ACC112 (cell line): ENCODE measurements around the gene RGL3.
"Not testable (repeated sequence)": the region's sequence is repeated elsewhere in the genome, so short reads cannot be mapped to it uniquely, and the experiment has no call there.

Source experiments
- H2AFZ ChIP-seq: fragments of 200-600 bp; sonication (generic); one replicate; pipeline ENCODE4 v1.6.0; 2017; ENCODE audit warnings: antibody characterized with exemption, low read length; ENCODE audit not compliant: unreplicated experiment
- H3K27ac ChIP-seq: fragments of 200-600 bp; sonication (generic); 2 replicates; pipeline ENCODE4 v1.5.1; 2014; ENCODE audit warnings: low read depth, mild to moderate bottlenecking, antibody characterized with exemption, low read length, moderate library complexity
- H3K27me3 ChIP-seq: fragments of 200-600 bp; sonication (generic); 2 replicates; pipeline ENCODE4 v1.6.1; 2014; ENCODE audit warnings: mild to moderate bottlenecking, antibody characterized with exemption, low read length, moderate library complexity, mixed read lengths; ENCODE audit not compliant: insufficient read depth
- H3K36me3 ChIP-seq: fragments of 200-600 bp; sonication (generic); 2 replicates; pipeline ENCODE4 v1.6.1; 2016; ENCODE audit warnings: mild to moderate bottlenecking, antibody characterized with exemption, low read length, moderate library complexity, mixed read lengths; ENCODE audit not compliant: insufficient read depth
- H3K4me1 ChIP-seq: fragments of 200-600 bp; sonication (generic); one replicate; pipeline ENCODE4 v1.6.1; 2016; ENCODE audit warnings: low read length, mixed read lengths; ENCODE audit not compliant: insufficient read depth, unreplicated experiment, control insufficient read depth
- H3K4me3 ChIP-seq: fragments of 200-600 bp; sonication (generic); 2 replicates; pipeline ENCODE4 v1.5.1; 2014; ENCODE audit warnings: mild to moderate bottlenecking, low read depth, low read length
- H3K79me2 ChIP-seq: fragments of 200-600 bp; sonication (generic); one replicate; pipeline ENCODE4 v1.6.0; 2016; ENCODE audit warnings: low read length; ENCODE audit not compliant: control insufficient read depth, unreplicated experiment, insufficient read depth

Gene RGL3

DNA sequence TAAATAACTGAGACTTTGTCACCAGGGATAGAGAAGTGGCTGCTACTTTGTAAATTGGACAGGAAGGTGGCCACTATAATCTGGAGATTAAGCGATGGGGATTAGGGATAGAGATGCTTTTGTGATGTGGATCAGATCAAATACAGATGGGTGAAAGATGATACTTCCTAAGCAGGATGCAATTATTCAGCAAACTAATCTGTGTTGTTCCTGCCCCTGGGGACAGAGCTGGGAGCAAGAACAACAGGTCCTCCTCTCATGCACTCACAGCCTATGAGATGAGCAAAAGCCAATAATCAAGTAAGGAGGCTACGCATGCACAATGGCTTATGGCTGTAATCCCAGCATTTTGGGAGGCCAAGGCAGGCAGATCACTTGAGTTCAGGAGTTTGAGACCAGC lies 4.6 kb downstream of the RGL3 start:
- no peak overlapping the region for H3K27ac ChIP-seq
- 0 out of 2 replicates have a peak, but pooled peaks cover 5% of the 10 kb centered on the region for H3K27me3 ChIP-seq
- H2AFZ ChIP-seq, result no peak overlapping the region
- no peaks in the 10 kb centered on the region for H3K79me2 ChIP-seq
- H3K36me3 ChIP-seq, result no peaks in the 10 kb centered on the region
- H3K4me1 ChIP-seq, result peaks cover 3% of the 10 kb centered on the region
- no peak overlapping the region for H3K4me3 ChIP-seq

DNA sequence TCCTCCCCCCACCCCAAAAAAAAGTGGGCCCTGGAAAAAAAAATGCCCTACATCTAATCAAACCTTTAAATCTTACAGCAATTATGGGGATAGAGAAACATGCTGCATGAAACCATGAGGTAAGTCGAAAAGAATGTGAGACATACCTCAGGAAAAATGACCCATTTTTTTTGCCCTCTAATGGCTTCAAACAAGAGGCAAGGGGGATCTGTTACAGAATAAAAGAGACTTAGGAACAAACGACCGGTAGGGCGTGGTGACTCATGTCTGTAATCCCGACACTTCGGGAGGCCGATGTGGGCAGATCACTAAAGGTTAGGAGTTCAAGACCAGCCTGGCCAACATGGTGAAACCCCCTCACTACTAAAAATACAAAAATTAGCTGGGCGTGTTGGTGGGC lies 8.4 kb downstream of the RGL3 start:
- no peaks in the 10 kb centered on the region for H3K4me1 ChIP-seq
- H2AFZ ChIP-seq, result no peak overlapping the region
- H3K27me3 ChIP-seq, result no peaks in the 10 kb centered on the region
- H3K4me3 ChIP-seq, result no peak overlapping the region
- no peak overlapping the region for H3K27ac ChIP-seq
- no peaks in the 10 kb centered on the region for H3K79me2 ChIP-seq
- no peaks in the 10 kb centered on the region for H3K36me3 ChIP-seq

DNA sequence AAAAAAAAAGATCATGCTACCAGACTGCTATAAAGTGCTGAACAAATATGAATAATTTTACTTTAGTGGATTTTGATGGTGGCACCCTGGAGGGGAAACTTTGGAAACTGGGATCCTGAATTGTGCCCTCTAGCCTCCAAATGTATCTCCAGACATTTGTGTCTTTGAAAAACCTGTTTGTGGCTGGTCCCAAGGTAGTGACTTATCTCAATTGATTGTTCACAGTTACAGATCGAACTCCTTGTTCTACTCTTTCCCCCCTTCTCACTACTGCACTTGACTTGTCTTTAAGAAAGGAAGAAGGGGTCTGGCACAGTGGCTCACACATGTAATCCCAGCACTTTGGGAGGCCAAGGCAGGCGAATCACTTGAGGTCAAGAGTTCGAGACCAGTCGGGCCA lies 10.5 kb downstream of the RGL3 start:
- no peaks in the 10 kb centered on the region for H3K79me2 ChIP-seq
- H3K4me1 ChIP-seq, result no peaks in the 10 kb centered on the region
- no peak overlapping the region for H3K27ac ChIP-seq
- no peaks in the 10 kb centered on the region for H3K27me3 ChIP-seq
- H3K36me3 ChIP-seq, result no peaks in the 10 kb centered on the region
- no peak overlapping the region for H2AFZ ChIP-seq
- H3K4me3 ChIP-seq, result no peak overlapping the region

DNA sequence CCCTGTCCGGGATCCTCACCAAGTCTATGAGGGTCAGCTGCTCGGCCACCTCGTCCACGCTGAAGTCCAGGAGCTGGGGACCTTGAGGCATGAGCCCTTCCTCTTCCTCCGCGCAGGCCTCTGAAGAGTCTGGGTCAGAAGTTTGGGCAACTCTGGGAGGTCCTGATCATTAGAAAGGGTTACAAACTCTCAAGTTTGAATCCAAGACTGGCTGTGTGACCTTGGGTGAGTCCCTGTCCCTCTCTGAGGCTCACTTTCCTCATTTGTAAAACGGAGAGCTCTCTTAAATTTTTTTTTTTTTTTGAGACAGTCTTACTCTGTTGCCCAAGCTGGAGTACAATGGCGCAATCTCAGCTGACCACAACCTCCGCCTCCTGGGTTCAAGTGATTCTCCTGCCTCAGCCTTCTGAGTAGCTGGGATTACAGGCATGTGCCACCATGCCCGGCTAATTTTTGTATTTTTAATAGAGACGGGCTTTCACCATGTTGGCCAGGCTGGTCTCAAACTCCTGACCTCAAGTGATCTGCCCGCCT lies 12.3 kb downstream of the RGL3 start:
- H3K27me3 ChIP-seq, H3K36me3 ChIP-seq, H2AFZ ChIP-seq, H3K79me2 ChIP-seq, H3K4me1 ChIP-seq, H3K27ac ChIP-seq, H3K4me3 ChIP-seq: not testable (repeated sequence)

DNA sequence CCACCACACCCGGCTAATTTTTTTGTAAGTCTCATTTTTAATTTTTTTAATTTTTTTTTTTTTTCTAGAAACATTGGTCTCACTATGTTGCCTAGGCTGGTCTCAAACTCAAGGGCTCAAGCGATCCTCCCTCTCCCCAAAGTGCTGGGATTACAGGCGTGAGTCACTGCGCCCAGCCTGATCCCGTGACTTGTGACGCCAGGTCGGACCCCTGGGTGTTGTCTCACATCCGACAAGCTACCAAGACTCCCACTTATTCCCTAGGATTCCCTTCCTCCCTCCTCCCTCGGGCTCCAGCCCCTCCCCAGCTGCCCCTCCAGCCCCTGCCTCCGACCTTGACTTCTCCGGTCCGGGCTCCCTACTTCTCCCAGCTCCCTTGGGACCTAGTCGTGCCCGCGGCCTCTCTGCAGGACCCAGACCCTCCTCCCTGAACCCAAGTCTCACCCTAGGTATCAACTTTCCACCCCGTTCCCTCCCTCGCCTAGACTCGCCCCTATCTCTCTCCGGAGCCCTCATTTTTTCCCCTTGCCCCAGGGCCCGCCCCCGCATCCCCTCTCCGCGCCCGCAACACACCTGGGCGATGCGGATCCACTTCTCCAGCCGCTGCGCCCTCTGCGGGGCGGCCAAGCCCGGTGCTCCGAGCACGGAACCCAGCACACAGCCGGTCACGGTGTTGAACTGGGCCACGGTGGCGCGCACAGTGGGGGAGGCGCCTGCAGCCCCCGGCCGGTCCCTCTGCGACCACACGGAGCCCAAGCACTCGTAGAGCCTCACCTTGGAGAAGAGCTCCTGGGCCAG lies 13.1 kb downstream of the RGL3 start:
- H3K27ac ChIP-seq, result no peak overlapping the region
- H3K27me3 ChIP-seq, result no peaks in the 10 kb centered on the region
- no peak overlapping the region for H2AFZ ChIP-seq
- no peaks in the 10 kb centered on the region for H3K4me1 ChIP-seq
- H3K4me3 ChIP-seq, result no peak overlapping the region
- no peaks in the 10 kb centered on the region for H3K36me3 ChIP-seq
- no peaks in the 10 kb centered on the region for H3K79me2 ChIP-seq

DNA sequence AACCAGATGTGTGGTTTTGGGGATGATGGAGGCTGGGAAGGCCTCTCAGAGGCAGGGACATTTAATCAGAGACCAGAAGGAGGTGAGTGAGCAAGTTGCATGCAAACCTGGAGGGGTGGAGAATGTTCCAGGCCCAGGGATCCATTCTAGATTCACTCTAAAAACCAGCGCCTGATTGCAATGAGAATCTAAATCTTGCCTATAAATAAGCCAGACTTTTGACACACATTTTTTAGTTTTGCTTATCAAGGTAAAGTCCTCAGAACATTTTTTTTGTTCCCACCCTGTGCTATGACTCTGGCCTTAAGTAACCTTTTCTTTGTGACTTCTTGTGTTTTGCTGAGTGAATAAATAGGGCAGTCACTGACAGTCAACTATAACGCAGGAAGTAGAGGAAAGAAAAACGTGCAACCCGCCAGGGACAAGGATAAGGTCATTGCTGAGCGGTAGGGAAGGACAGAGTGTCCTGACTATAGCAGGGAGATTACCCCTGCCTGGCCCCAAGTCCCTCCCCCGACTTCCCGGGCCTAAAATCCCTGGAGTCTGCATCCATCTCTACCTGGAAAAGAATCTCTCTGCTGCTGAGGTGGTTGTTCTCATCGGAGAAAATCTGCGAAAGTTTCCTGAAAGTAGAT lies 14.4 kb downstream of the RGL3 start:
- Histone ChIP-seq H3K27ac (no peak overlapping the region), H3K36me3 (no peaks in the 10 kb centered on the region), H2AFZ (no peak overlapping the region), H3K27me3 (no peaks in the 10 kb centered on the region), H3K4me3 (no peak overlapping the region), H3K79me2 (no peaks in the 10 kb centered on the region), H3K4me1 (no peaks in the 10 kb centered on the region)

DNA sequence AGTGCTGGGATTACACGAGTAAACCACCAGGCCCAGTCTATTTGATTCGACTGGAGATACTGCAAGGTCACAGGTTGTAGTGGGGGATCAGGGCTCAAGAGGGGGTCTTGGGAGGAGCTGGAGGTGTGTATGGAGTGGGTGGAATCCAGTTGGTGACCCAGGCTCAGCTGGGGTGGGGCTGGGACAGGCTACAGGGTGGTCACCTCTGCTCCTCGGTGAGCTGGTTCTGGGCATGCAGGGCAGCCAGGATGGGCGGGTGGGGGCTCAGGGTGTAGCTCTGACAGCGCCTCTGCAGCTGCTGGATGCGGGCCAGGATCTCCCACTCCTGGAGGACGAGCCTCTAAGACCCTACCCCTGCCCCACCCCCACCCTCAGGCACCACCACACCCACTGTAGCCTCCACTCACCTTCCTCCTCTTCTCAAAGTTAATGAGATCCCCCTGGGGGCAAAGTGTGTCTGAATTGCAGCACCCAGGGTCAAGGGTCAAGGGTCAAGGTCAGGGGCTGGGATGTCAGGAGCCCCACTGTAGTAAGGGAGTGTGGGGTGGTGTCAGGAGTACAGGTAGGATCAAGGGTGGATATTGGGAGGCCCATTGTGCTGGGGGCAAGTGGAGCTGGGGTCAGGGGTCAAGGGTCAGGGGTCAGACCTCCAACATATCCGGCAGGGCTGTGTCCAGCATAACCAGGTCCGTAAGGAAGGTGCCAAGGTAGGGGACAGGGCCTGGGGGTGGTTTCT lies 17.1 kb downstream of the RGL3 start:
- H2AFZ ChIP-seq, result no peak overlapping the region
- H3K4me3 ChIP-seq, result no peak overlapping the region
- no peaks in the 10 kb centered on the region for H3K27me3 ChIP-seq
- H3K4me1 ChIP-seq, result no peaks in the 10 kb centered on the region
- H3K27ac ChIP-seq, result no peak overlapping the region
- no peaks in the 10 kb centered on the region for H3K36me3 ChIP-seq
- no peaks in the 10 kb centered on the region for H3K79me2 ChIP-seq

DNA sequence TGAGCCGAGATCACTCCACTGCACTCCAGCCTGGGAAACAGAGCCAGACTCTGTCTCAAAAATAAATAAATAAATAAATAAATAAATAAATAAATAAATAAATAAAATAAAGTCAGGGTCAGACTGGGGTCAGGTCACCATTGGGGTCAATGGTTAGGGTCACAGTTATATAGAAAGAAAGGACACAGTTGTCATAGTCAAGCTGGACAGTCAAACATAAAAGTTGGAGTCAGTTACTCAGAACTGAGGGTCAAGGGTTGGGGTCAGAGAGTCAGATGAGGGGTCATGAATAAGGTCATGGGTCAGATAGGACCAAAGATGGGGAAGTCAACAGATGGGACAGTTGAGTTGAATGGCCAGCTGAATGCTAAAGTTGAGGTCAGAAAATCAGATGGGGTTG lies 18.3 kb downstream of the RGL3 start:
- no peaks in the 10 kb centered on the region for H3K36me3 ChIP-seq
- no peak overlapping the region for H2AFZ ChIP-seq
- no peaks in the 10 kb centered on the region for H3K4me1 ChIP-seq
- no peaks in the 10 kb centered on the region for H3K79me2 ChIP-seq
- no peak overlapping the region for H3K4me3 ChIP-seq
- no peaks in the 10 kb centered on the region for H3K27me3 ChIP-seq
- no peak overlapping the region for H3K27ac ChIP-seq

DNA sequence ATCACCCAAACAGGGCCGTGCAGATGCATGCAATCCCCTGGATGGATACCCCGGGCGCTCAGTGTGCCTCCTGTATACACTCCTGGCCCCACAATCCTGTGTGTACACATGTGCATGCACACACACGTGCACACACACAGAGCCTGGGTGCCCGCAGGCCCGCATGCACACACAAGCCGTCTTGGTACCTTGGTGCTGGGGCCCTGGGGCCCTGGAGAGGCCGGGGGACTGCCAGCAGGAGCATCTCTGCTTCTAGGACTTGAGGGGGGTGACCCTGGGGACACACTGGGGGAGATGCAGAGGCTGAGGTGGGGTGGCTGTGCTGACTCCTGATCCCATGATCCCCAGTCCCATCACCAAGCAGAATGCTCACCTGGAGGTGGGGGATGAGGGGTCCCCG lies 19.4 kb downstream of the RGL3 start:
- no peaks in the 10 kb centered on the region for H3K27me3 ChIP-seq
- no peaks in the 10 kb centered on the region for H3K4me1 ChIP-seq
- H2AFZ ChIP-seq, result no peak overlapping the region
- no peaks in the 10 kb centered on the region for H3K36me3 ChIP-seq
- no peak overlapping the region for H3K27ac ChIP-seq
- no peak overlapping the region for H3K4me3 ChIP-seq
- H3K79me2 ChIP-seq, result no peaks in the 10 kb centered on the region

DNA sequence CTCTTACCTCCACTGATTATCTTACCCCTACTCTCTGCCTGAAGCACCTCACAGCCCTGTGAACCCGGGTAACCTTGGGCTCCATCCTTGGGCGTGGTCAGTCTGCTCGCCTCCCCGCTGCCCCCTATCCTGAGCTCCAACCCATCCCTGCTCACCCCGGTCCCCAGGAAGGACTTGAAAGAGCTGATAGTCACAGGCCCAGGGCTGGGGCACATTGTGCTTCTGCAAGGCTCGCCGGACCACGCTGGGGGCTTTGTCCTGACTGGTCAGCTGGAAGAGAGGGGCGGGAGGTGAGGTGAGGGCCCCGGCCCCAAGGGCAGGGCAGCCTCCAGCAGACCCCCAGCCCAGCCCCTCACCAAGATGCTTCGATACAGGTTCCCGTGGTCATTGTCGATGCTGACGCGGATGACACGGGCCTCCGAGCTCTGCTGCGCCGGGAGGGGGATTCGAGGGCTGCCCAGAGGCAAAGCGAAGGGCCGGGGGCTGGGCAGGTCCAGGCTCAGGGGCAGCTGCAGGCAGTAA lies 22.0 kb downstream of the RGL3 start:
- no peaks in the 10 kb centered on the region for H3K79me2 ChIP-seq
- no peaks in the 10 kb centered on the region for H3K4me1 ChIP-seq
- H3K27ac ChIP-seq, result no peak overlapping the region
- H3K27me3 ChIP-seq, result no peaks in the 10 kb centered on the region
- no peak overlapping the region for H3K4me3 ChIP-seq
- no peak overlapping the region for H2AFZ ChIP-seq
- no peaks in the 10 kb centered on the region for H3K36me3 ChIP-seq
